ENCODE measurements around the gene TMEM119. TPM values are rescaled to one million over a fixed set of nuclear protein-coding genes. Genes with fewer than 3 reads are reported as not detected.

The TMEM119 gene
- 0.14 TPM for polyA plus RNA-seq (2013, experiment 1 of 2)
- polyA plus RNA-seq (2013, experiment 2 of 2) = 0.13 TPM

GRCh38 chr12:108597559-108598471 lies at the start of gene TMEM119:
TMEM119 (minus strand) TSS chr12:108598084; CDS start chr12:108592383, 5,701 bp downstream.
- no peaks in the 10 kb centered on the region for H3K79me2 ChIP-seq (ENCODE audit: control insufficient read depth, insufficient read depth, low read length)
- no peak within 1 kb of the TSS for H2BK15ac ChIP-seq (replicated peaks; ENCODE audit: low read depth)
- WGBS (ENCODE audit: extremely low coverage, insufficient coverage, low lambda C conversion rate) = no CpG with 5 or more reads among the region's 27 CpGs
- no peak for DNase-seq
- H3K36me3 ChIP-seq (ENCODE audit: control insufficient read depth, insufficient read depth, low read length) = no peaks in the 10 kb centered on the region
- H3K4ac ChIP-seq (ENCODE audit: low read depth, low read length) = no peak within 1 kb of the TSS
- no peaks in the 10 kb centered on the region for H3K4me1 ChIP-seq (ENCODE audit: control insufficient read depth, low read depth, low read length)
- H3K4me2 ChIP-seq (ENCODE audit: low read length) = no peak within 1 kb of the TSS
- no peaks in the 10 kb centered on the region for H3K79me1 ChIP-seq (ENCODE audit: low read length)
- no peak within 1 kb of the TSS for H3K27ac ChIP-seq (ENCODE audit: low read depth, low read length)
- no peak within 1 kb of the TSS for H4K8ac ChIP-seq (ENCODE audit: low read depth, low read length)
- H3K23ac ChIP-seq (ENCODE audit: low read length) = no peak within 1 kb of the TSS
- H3K18ac ChIP-seq (ENCODE audit: low read length) = no peak within 1 kb of the TSS
- no peak within 1 kb of the TSS for H2BK5ac ChIP-seq (ENCODE audit: low read length)
- no peak within 1 kb of the TSS for H2BK120ac ChIP-seq (ENCODE audit: low read depth, low read length)
- peak within 1 kb of the TSS; percentile 56 for H3K56ac ChIP-seq (ENCODE audit: low read length)
- H4K5ac ChIP-seq (ENCODE audit: low read length) = no peak within 1 kb of the TSS
- no peak within 1 kb of the TSS for H3K4me3 ChIP-seq (ENCODE audit: low read length)
- H3K27me3 ChIP-seq (ENCODE audit: insufficient read depth, low read length, poor library complexity) = no peaks in the 10 kb centered on the region
- no peak within 1 kb of the TSS for H2AK5ac ChIP-seq (ENCODE audit: low read length)
- H3K9ac ChIP-seq (ENCODE audit: low read length) = no peak within 1 kb of the TSS

- DNase-seq = no peak
- no peak overlapping the region for H2BK15ac ChIP-seq (replicated peaks; ENCODE audit: low read depth)
- no peak overlapping the region for H3K4me2 ChIP-seq (ENCODE audit: low read length)
- H3K36me3 ChIP-seq (ENCODE audit: control insufficient read depth, insufficient read depth, low read length) = peaks cover 9% of the 10 kb centered on the region
- H3K18ac ChIP-seq (ENCODE audit: low read length) = no peak overlapping the region
- no peak overlapping the region for H3K23ac ChIP-seq (ENCODE audit: low read length)
- H3K79me2 ChIP-seq (ENCODE audit: control insufficient read depth, insufficient read depth, low read length) = no peaks in the 10 kb centered on the region
- H2BK120ac ChIP-seq (ENCODE audit: low read depth, low read length) = no peak overlapping the region
- H4K5ac ChIP-seq (ENCODE audit: low read length) = no peak overlapping the region
- no peak overlapping the region for H3K4me3 ChIP-seq (ENCODE audit: low read length)
- no peak overlapping the region for H3K4ac ChIP-seq (ENCODE audit: low read depth, low read length)
- no peaks in the 10 kb centered on the region for H3K79me1 ChIP-seq (ENCODE audit: low read length)
- no peak overlapping the region for H3K9ac ChIP-seq (ENCODE audit: low read length)
- H2BK5ac ChIP-seq (ENCODE audit: low read length) = no peak overlapping the region
- no peaks in the 10 kb centered on the region for H3K4me1 ChIP-seq (ENCODE audit: control insufficient read depth, low read depth, low read length)
- no peak overlapping the region for H2AK5ac ChIP-seq (ENCODE audit: low read length)
- no CpG with 5 or more reads among the region's 10 CpGs for WGBS (ENCODE audit: extremely low coverage, insufficient coverage, low lambda C conversion rate)
- H3K27ac ChIP-seq (ENCODE audit: low read depth, low read length) = no peak overlapping the region
- H4K8ac ChIP-seq (ENCODE audit: low read depth, low read length) = no peak overlapping the region
- no peak overlapping the region for H3K56ac ChIP-seq (ENCODE audit: low read length)
- H3K27me3 ChIP-seq (ENCODE audit: insufficient read depth, low read length, poor library complexity) = no peaks in the 10 kb centered on the region
These were observed 49.0 kb upstream of the TMEM119 start for GRCh38 chr12:108646600-108647579.

GRCh38 chr12:108645686-108646599 lies 48.1 kb upstream of the TMEM119 start:
- Histone ChIP-seq H3K23ac (ENCODE audit: low read length) (no peak overlapping the region), H3K4me2 (ENCODE audit: low read length) (no peak overlapping the region), H3K4me3 (ENCODE audit: low read length) (no peak overlapping the region), H3K4me1 (ENCODE audit: control insufficient read depth, low read depth, low read length) (no peaks in the 10 kb centered on the region), H3K56ac (ENCODE audit: low read length) (no peak overlapping the region), H3K4ac (ENCODE audit: low read depth, low read length) (no peak overlapping the region), H3K27me3 (ENCODE audit: insufficient read depth, low read length, poor library complexity) (no peaks in the 10 kb centered on the region), H2AK5ac (ENCODE audit: low read length) (no peak overlapping the region), H3K9ac (ENCODE audit: low read length) (no peak overlapping the region), H2BK5ac (ENCODE audit: low read length) (no peak overlapping the region), H2BK120ac (ENCODE audit: low read depth, low read length) (no peak overlapping the region), H3K36me3 (ENCODE audit: control insufficient read depth, insufficient read depth, low read length) (peaks cover 7% of the 10 kb centered on the region), H3K79me2 (ENCODE audit: control insufficient read depth, insufficient read depth, low read length) (no peaks in the 10 kb centered on the region), H3K27ac (ENCODE audit: low read depth, low read length) (no peak overlapping the region), H4K5ac (ENCODE audit: low read length) (no peak overlapping the region), H3K79me1 (ENCODE audit: low read length) (no peaks in the 10 kb centered on the region), H4K8ac (ENCODE audit: low read depth, low read length) (no peak overlapping the region), H3K18ac (ENCODE audit: low read length) (no peak overlapping the region), H2BK15ac (replicated peaks; ENCODE audit: low read depth) (no peak overlapping the region)
- WGBS (ENCODE audit: extremely low coverage, insufficient coverage, low lambda C conversion rate) = no CpG with 5 or more reads among the region's 15 CpGs
- DNase-seq = no peak

- H2BK5ac ChIP-seq (ENCODE audit: low read length) = no peak overlapping the region
- no peak for DNase-seq
- H3K4ac ChIP-seq (ENCODE audit: low read depth, low read length) = no peak overlapping the region
- peaks cover 7% of the 10 kb centered on the region for H3K36me3 ChIP-seq (ENCODE audit: control insufficient read depth, insufficient read depth, low read length)
- no peak overlapping the region for H3K23ac ChIP-seq (ENCODE audit: low read length)
- H4K5ac ChIP-seq (ENCODE audit: low read length) = no peak overlapping the region
- H3K27me3 ChIP-seq (ENCODE audit: insufficient read depth, low read length, poor library complexity) = no peaks in the 10 kb centered on the region
- no peak overlapping the region for H2BK15ac ChIP-seq (replicated peaks; ENCODE audit: low read depth)
- no peaks in the 10 kb centered on the region for H3K79me2 ChIP-seq (ENCODE audit: control insufficient read depth, insufficient read depth, low read length)
- H3K56ac ChIP-seq (ENCODE audit: low read length) = no peak overlapping the region
- H3K27ac ChIP-seq (ENCODE audit: low read depth, low read length) = no peak overlapping the region
- no CpG with 5 or more reads among the region's 7 CpGs for WGBS (ENCODE audit: extremely low coverage, insufficient coverage, low lambda C conversion rate)
- H3K4me2 ChIP-seq (ENCODE audit: low read length) = no peak overlapping the region
- no peak overlapping the region for H2BK120ac ChIP-seq (ENCODE audit: low read depth, low read length)
- no peak overlapping the region for H3K4me3 ChIP-seq (ENCODE audit: low read length)
- no peak overlapping the region for H3K9ac ChIP-seq (ENCODE audit: low read length)
- H4K8ac ChIP-seq (ENCODE audit: low read depth, low read length) = no peak overlapping the region
- H3K79me1 ChIP-seq (ENCODE audit: low read length) = no peaks in the 10 kb centered on the region
- no peak overlapping the region for H2AK5ac ChIP-seq (ENCODE audit: low read length)
- H3K4me1 ChIP-seq (ENCODE audit: control insufficient read depth, low read depth, low read length) = no peaks in the 10 kb centered on the region
- no peak overlapping the region for H3K18ac ChIP-seq (ENCODE audit: low read length)
These were observed 46.9 kb upstream of the TMEM119 start for GRCh38 chr12:108644811-108645120.

All from mesendoderm (in vitro differentiated cells).